Stimulated activated CD4-positive, alpha-beta T cell treated with anti-CD3 and anti-CD28 coated beads, Interleukin-4, amount 100 ng/mL, for 24 hours (primary cell): Measurements from ENCODE around the gene IGFBP7.

Experiments used
- DNase-seq: peaks from one replicate; pipeline ENCODE4 v3.0.0-alpha.2; 2020

The IGFBP7 gene

DNA sequence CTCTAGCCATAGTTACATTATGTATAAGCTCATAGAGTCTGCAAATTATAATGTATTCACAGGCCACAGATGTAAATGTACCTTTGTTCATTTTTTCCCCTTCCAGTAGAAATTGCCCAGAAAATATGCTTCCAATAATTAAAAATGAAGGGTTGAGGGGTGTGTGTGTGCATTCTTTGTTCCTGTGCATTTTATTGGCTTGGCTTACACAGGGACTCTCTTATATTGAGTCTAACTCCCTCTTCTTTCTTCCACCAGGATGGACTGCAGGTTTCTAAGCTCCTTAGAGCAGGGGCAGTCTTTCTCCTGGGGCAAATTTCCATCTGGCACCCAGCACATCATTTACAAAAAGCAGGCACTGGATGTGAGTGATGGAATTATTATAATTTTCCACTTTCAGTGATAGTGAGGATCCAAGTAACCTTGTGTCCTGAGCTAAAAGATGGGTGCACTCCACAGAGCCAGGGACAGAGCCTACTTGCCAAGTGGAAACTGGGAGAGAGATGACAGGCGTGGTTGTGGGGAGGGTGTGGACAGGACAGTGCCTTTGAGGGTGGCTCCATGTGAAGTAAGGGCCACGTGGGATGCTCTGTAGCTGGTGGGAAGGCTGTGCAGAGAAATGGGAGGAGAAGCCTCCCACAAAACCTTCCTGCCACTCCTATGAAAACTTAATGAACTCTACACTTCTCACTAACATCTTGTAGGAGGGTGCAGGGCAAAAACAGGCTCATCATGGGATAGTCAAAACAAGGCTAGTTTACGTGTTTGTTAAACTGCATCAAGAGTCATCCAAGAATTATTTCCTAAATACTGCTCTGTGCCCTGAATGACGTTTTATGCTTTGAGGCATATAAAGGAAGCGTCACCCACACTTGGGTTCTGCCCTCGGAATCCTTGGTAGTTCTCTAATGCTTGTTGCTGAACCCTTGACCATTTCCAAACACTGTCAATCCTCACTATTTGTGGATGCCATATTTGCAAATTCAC lies 16.0 kb downstream of the IGFBP7 start:
- DNase-seq: no peak

DNA sequence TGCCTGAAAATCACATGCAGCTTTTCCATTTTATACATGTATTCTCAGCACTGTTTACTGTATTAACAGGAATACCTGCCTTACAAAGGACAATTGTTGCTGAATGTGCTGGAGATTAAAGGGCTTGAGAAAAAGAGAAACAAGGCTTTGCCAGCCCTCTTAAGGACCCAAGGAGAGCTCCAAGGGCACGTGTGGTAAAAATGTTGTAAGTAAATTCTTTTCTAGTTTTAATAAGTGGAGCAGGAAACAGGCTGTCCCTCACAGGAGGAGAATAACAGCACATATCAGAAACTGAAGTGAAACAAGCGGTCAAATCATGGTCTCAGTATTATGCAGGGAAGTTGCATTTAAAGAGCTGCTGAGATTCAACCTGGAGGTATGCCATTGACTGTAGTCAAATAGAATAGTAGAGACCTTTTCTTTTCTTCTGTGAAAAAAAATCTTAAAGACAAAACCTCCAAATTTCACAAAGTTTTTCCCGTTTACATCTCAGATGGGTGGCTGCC lies 18.5 kb downstream of the IGFBP7 start:
- no peak for DNase-seq

DNA sequence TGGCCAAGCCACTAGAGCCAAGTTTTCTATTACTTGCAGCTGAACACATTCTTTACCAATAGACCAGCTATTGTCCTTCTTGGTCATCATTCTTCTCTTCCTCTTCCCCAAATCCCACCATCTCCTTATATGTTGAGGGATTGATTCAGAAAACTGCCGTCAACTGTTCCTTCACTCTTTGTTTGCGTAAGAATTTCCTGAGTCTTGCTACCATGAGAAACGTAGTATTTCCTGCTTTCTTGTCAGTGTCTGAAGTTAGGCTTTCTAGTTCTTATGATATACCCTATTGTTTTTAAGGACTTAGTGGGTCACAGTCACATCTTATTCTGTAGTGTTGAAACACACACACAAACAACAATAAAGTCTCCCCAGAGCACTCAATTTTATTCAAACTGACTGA lies 20.1 kb downstream of the IGFBP7 start:
- DNase-seq: no peak

DNA sequence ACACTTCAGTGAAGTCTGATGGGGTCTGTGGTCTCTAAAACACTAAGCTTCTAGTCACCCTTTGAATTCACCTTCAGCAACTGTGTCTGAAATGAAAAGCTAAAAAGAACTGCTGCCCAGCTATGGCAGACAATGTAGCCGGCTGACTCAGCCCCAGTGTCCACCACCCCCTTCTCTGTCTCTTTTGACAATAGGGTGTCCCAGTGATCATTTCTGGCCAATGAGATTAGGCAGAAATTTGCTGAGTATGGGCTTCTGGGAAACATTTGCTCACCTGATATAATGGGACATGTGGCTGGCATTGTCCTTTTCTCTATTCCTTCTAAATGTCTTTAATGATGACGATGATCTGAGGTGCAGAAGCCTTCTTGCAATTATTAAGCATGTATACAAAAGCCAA lies 20.6 kb downstream of the IGFBP7 start:
- no peak for DNase-seq

DNA sequence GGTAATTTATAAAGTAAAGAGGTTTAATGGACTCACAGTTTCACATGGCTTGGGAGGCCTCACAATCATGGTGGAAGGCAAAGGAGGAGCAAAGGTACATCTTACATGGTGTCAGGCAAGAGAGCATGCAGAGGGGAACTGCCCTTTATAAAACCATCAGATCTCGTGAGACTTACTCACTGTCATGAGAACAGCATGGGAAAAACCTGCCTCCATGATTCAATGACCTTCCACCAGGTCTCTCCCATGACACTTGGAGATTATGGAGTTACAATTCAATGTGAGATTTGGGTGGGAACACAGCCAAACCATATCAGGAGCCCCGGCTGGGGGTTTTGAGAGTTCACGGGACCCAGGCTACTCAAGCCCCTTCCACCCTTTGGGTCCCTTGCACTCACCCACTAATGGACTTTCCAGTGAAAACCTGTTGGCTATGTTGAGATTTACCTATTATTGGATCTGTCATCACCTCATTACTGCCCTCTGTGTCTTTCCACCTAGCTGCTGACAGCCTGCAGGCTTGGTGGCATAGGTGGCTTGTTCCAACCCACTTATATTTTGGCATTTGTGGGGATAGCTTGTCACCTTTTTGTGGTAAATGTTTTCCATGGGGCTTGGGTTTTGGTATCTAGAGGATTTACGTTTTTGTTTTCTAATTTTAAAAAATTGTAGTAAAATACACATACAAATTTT lies 24.0 kb downstream of the IGFBP7 start:
- no peak for DNase-seq

DNA sequence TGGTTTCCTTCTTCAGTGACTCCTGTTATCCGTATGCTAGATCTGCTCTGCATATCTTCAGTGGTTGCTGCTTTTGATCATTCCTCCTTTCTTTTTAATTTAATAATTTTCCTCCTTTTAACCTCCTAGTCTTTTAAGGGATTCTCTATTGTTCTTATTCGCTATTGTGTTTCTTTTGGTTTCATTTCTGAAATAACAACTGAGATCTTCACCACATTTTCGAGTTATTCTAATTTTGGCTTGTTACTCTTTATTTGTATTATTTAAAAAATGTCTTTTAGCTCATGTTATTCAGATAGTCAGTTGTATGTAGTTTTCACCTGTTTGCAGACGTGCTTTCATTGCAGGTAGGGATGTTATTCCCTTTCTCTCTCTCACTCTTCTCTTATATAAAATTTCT lies 24.9 kb downstream of the IGFBP7 start:
- DNase-seq: no peak

DNA sequence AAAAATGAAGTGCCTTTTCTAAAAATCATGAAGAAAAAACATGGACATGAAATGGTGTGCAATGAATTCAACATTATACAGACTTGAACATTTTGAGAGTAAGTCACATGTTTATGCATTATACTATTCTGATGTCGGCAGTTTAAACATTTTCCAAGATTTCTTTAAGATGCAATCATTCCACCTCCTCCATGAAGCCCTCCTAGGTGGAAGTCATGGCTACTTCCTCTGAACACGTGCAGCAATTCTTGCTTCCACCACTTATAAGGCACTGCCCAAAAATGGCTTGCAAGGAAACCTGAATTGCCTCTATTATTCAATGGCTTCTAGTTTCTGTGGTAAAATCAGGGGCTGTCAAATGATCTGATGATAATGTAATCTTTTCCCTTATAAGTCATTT lies 25.8 kb downstream of the IGFBP7 start:
- no peak for DNase-seq

DNA sequence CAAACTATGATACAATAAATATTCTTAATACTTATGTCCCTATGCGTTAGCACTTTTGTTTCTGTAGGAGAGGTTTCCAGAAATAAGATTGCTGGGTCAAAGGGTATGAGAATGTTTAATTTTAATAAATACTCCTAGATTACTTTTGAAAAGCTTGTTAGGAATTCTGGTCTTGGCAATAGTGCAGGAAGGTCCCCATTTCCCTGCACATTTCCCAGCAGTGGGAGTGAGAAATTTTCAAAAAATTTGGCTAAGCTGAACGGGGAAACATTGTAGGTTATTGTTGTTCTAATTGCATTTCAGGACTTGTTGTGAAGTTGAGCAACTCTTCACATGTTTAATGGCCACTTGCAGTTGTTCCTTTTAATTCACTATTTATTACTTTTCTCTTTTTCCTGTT lies 27.1 kb downstream of the IGFBP7 start:
- DNase-seq: no peak

DNA sequence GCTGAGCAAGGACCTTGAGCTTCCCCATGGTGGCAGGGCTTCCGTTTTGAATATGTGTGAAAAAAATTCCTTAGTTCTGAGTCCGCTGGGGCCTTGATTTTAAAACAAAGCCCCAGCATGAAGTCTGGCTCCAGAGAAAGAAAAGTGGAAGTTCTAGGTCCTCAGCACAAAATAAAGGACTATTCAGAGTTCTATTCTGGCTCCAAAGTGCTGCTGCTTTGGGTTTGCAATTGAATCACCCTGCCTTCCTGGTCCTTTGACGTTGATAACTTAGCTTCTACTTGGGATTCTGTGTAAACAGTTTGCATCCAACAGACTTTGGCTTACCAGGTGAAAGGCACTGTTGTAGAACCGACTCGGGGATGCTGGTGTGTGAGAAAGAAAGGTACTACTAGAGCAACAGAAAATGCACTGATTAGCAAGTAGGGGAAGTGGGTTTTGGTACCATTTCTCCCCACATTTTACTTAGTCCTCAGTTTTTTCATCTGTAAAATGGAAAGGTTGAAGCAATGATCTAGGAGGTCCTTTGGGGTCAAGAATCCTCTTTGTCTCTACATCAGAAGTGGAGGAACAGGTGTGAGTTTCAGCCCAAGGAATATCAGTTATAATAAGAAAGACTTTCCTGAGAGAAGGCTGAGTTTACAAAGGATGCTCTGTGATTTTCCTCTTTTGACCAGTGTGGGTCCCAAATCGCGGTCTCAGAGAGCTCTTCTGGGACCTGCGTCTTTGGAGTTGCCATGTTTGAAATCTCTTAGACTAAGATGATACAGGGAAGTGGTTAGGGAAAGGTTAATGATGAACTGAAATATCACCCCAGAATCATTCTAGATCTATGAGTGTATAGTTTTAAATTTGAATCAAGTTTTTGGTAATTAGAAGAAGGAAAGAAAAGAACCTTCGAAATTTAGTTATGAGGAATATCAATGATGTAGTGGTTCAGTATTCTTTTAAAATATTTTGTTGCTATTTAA lies 28.2 kb downstream of the IGFBP7 start:
- no peak for DNase-seq

DNA sequence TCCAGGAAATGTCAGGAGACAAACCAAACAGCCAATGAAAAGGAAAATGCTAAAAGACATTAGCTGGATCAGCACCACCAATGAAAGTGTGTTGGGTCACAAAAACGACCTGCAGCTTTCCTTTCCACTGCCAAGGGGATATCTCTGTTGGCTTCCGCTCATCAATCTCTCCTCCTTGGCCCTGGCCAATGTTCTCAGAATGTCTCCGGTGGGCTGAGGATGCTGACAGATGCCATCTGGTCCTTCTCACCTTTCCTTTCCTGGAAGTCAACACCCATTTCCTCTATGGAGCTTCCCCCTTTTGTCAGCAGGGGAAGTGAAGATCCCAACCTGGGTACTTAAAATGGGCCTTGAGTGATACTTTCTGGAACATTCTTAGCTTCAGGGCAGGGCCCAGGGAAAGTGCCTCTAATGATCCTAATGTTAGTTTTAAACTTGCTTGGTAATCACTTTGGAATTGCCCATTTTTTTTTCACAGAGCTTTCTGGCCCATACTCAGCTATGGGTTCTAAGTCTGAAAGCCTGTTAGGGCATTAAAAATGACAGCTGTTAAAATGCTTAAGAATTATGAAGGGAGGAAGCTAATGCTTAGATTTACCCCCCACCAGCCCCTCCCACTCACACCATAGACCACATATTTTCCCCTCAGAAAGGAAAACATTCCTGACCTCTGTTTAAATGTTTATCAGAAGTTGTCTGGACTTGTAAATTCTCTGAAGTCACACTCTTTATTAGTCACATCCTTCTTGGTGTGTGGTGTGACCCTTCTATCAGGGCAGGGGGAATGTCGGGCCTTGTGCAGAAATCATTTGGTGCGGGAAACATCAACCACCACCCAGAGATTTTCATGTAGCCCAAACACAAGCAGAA lies 29.2 kb downstream of the IGFBP7 start:
- no peak for DNase-seq

DNA sequence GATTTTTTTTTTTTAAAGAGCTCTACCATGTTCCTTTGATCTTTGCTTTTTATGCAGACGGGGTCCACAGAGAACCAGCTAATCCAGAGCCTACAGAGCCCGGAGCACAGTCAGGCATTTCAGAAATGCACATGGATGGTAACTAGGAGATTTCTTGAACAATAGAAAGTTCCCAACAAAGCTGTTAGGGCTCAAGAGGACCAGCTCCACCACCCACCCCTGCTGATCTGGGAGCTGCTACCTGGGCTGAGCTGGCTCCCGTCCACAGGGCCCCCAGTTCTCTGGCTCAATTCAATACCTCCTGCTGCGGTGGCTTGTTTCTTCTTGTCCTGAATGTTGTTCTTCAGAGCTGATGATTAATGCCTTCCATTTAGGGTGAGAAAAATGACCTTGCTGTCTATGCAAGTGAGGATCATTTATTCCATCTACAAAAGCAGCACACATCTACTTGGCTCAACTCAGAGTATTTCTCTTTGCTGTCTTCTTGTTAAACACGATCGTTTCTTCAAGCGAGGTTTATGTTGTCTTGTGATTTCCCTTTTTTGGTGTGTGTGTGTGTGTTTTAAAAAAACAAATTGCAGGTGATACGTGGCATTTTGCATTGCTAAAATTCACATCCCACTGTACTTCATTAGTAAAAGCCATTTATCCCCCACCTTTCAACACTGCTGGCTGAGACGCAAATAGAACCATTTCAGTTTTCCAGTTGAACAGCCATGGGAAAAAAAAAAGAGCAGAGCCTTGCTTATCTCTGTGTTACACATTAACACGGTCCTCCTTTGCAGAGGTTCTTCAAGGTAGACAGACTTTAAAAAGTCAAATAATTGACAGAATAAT lies 31.3 kb downstream of the IGFBP7 start:
- DNase-seq: no peak

DNA sequence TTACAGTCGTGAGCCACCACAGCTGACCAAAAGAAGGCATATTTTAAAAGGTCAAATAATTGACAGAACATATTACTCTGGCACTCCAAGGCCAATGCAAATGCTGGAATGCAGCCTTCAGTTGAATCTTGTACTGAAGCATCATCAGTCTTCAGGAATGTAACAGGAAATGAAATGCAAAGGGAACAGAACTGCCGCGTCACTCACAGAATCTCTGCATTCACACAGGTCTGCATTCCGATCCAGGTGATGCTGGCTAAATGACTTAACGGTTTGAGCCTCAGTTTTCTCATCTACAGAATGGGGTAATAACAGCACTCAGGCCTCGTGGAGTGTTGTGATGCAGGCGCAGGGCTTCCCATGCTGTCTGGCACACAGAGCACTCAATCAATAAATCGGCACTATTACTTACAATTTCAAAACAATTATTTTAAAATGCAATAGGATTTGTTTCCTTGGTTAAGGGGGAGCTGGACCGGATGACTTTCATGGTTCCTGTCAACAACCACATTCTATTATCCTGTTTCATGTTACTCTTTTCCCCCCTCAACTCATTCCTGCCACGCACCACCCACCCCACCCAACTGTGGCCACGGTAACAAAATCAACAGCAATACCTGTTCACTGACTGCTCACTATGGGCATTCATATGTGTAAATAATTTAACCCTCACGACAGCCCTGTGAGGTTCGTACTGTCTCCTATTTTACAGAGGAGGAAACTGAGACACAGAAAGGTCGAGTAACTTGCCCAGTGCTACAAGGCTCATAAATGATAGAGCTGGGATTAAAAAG lies 32.4 kb downstream of the IGFBP7 start:
- DNase-seq: no peak

DNA sequence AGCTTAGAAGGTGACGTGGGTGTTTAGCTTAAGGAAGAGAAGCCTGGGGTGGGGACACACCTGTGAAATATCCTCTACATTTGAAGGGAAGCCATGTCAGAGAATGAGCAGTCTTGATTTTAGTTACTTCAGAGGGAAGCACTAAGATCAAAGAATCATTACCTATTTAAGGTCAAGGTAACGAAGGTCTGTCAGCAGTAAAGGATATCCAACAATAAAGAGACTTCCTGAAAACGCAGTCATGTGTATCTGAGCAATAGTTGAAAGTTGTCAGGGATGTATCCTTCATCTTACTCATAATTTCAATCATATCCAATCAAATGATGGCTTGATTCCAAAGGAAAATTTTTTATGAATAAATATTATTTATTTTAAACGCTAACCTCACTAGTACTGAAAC lies 33.5 kb downstream of the IGFBP7 start:
- DNase-seq: no peak

DNA sequence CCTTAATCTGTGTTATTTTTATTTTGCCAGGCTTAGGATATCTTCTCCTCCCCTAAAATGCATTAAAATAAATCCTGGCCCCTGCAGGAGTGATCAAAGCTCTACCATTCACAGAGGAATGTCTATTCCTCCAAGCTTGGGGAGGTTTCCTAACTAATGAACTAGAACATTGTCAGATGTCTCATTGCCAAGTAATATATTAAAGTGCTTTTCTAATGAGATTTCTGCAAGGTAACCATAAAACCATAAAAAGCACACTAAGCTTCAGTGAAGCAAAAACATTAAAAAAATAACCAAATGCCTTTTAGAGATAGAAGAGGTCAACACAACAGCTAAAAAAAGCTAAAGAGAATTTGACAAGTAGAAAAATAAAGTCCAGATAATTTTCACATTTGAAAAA lies 34.8 kb downstream of the IGFBP7 start:
- no peak for DNase-seq

DNA sequence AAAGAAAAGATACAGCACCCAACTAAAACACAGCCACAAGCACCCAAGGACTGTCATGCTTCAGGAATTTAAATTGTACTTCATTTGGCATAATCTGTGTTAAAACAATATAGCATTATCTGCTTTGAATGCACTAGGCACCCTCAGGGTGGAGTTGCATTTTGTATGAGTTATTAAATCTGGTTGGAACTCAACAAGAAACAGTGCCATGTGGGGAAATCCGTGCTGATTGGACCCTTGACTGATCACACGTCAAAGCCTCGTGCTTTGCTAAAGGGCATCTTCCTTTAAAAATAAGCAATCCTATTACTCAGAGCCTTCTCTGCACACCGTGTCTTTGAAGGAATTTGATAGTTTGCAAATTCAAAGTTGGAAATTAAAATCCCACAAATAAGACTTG lies 35.4 kb downstream of the IGFBP7 start:
- no peak for DNase-seq

DNA sequence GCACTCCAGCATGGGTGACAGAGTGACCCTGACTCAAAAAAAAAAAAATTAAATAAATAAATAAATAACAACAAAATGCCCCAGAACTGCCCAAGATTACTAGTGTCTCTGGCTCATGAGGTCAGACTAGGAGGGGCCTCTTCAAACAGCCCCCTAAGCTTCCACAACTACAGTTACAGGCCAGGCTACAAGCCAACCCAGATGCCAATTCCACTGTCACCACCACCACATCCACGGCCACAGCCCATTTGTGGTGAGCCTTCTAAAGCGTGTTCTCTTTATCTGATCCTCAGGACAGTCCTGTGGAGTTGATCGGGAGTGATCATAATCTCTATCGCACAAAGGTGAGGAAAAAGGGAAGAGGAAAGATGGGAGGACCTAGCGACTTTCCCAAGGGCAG lies 36.6 kb downstream of the IGFBP7 start:
- no peak for DNase-seq

DNA sequence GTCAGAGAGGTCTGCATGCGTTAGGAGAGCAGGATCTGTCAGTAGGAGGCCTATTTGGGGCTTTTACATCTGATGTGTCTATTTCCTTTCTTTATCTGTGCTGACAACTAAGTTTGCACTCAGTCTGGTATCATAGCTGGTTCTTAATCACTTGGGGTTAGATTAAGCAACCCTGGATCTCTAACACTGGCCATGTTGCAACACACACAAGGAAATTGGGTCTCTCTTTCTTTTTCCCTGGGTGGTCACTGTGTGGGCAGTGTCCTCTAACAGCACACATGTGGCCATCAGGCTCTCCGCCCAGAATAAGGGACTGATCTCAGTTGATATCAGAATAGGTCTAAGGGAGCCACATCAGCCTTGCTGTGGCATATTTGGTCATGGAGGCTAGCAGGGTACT lies 38.9 kb downstream of the IGFBP7 start:
- no peak for DNase-seq

DNA sequence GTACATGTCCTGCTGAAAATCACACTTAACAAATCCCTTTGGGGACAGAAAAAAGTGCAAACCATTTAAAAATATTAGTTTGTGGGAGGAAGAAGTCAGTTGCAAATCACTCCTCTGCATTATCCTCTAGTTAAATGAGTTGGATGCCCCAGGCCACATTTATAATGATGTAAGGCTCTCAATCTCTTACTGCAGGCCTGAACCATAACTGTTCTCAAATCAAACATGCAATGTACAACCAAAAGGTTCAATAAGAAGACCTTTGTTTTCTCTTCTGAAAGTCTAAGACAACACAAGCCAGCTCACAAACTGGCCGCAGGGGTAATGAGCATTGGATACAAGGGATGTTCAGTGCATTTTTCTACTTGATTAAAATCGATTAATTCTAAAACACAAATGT lies 39.7 kb downstream of the IGFBP7 start:
- no peak for DNase-seq

DNA sequence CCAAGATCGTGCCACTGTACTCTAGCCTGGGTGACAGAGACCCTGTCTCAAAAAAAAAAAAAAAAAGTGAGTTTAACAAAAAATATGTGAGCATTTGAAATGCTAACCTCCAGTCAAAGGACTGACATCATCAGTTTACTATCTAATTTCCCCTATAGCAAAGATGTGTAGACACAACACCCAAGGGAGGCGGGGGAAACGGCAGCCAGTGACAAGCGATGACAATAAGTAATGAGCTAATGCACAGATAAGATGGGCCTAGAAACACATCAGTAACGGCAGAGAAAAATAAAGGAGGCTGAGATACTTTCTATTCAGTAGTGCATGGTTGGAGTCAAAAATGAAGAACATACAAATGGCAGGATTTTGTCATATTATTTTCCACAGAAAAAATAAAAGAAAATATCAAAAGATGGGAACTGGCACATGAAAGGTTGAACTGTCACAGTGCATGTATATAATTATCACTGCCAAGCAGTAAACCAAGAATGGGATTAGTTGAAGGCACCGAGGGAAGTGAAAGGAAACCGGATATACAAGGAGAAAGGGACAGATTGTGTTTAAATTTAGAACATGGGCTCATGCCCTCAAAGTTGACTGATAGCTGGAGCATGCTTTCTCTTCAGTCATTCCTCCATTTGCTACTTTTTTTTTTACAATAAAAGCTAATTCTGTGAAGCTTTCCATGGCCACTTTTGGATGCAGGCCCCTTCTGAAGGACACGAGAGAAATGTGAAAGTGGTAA lies 41.8 kb downstream of the IGFBP7 start:
- DNase-seq: no peak
